ENCODE results near the gene SPX.

DNA sequence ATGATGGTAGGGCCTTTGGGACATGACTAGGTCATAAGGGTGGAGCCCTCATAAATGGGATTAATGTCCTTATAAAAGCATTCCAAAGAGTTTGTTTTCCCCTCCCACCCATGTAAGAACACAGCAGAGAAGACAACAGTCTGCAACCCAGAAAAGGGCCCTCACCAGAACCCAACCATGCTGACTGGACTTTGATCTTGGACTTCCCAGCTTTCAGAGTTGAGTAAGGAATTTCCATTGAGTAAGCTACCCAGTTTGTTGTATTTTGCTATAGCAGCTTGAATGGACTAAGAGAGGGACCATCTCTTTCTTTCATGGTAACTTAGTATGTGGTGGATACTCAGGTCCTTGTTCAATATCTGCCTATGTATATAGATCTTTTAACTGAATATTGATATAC, 2.9 kb upstream of the SPX start:
- TF ChIP-seq, protein P1, sequence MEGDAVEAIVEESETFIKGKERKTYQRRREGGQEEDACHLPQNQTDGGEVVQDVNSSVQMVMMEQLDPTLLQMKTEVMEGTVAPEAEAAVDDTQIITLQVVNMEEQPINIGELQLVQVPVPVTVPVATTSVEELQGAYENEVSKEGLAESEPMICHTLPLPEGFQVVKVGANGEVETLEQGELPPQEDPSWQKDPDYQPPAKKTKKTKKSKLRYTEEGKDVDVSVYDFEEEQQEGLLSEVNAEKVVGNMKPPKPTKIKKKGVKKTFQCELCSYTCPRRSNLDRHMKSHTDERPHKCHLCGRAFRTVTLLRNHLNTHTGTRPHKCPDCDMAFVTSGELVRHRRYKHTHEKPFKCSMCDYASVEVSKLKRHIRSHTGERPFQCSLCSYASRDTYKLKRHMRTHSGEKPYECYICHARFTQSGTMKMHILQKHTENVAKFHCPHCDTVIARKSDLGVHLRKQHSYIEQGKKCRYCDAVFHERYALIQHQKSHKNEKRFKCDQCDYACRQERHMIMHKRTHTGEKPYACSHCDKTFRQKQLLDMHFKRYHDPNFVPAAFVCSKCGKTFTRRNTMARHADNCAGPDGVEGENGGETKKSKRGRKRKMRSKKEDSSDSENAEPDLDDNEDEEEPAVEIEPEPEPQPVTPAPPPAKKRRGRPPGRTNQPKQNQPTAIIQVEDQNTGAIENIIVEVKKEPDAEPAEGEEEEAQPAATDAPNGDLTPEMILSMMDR (IDR thresholded peaks at IDR 0.05) = no peak
- no peak for TF ChIP-seq POLR2A (IDR thresholded peaks at IDR 0.05)

Measured in adrenal gland (tissue), 5 donors.